Prostate gland (tissue), 2 donors: ENCODE data around the gene METAP1.

Source experiments
- CTCF ChIP-seq, 4 experiments: fragments of 200-600 bp in 2 of 4; fragments of 450-650 bp in 2 of 4; sonication (generic) in 2 of 4; IDR thresholded peaks; 1 replicate in 3 of 4; 2 replicates in 1 of 4; pipeline ENCODE4 v1.5.1; 2016 to 2019; ENCODE audit warnings: antibody characterized with exemption in 4 of 4, mild to moderate bottlenecking in 2 of 4, moderate library complexity in 2 of 4
- POLR2A ChIP-seq: fragments of 450-650 bp; IDR thresholded peaks from one replicate; pipeline ENCODE4 v1.6.1; 2016; ENCODE audit warnings: antibody characterized with exemption, mild to moderate bottlenecking
- POLR2AphosphoS5 ChIP-seq: sonication (generic); formaldehyde crosslinking; IDR thresholded peaks from one replicate; pipeline ENCODE4 v1.6.1; 2017; ENCODE audit warnings: antibody characterized with exemption

- TF ChIP-seq CTCF (IDR thresholded peaks at IDR 0.05) (no peak), POLR2A (no peak), POLR2AphosphoS5 (no peak)
Observed at GRCh38 chr4:99013884-99014523, 18.5 kb downstream of the METAP1 start.
